Measurements from ENCODE around the gene LVRN.

DNA sequence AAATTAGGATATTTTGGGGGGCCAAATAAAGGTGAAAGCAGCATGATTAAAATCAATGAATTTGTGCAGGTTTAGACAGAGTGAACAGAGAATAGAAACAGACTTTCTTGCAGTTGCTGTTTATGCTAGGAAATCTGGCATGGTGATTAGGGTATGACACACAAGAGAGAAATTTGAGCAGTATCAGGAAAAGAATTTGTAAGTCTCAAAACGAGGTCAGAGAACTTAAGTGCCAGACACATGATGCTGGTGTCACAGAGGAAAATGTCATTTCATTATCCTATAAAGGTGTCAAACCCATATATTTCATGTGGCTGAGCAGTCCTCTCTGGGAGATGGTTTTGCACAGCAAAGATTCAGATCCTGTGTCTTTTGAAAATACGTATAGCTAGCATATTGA lies 15.7 kb downstream of the LVRN start:
- TF ChIP-seq, protein P1, sequence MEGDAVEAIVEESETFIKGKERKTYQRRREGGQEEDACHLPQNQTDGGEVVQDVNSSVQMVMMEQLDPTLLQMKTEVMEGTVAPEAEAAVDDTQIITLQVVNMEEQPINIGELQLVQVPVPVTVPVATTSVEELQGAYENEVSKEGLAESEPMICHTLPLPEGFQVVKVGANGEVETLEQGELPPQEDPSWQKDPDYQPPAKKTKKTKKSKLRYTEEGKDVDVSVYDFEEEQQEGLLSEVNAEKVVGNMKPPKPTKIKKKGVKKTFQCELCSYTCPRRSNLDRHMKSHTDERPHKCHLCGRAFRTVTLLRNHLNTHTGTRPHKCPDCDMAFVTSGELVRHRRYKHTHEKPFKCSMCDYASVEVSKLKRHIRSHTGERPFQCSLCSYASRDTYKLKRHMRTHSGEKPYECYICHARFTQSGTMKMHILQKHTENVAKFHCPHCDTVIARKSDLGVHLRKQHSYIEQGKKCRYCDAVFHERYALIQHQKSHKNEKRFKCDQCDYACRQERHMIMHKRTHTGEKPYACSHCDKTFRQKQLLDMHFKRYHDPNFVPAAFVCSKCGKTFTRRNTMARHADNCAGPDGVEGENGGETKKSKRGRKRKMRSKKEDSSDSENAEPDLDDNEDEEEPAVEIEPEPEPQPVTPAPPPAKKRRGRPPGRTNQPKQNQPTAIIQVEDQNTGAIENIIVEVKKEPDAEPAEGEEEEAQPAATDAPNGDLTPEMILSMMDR (conservative IDR thresholded peaks at IDR 0.05; ENCODE audit: low read depth, low read length) = no peak
- TF ChIP-seq, protein P2, sequence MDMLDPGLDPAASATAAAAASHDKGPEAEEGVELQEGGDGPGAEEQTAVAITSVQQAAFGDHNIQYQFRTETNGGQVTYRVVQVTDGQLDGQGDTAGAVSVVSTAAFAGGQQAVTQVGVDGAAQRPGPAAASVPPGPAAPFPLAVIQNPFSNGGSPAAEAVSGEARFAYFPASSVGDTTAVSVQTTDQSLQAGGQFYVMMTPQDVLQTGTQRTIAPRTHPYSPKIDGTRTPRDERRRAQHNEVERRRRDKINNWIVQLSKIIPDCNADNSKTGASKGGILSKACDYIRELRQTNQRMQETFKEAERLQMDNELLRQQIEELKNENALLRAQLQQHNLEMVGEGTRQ (IDR thresholded peaks at IDR 0.05; ENCODE audit: low read depth, low read length) = no peak
- TF ChIP-seq POLR2A (IDR thresholded peaks at IDR 0.05; ENCODE audit: low read depth, low read length) = no peak
